ENCODE data around the gene CFAP92. TPM values are rescaled to one million over a fixed set of nuclear protein-coding genes. Genes with fewer than 3 reads are reported as not detected.

Gene CFAP92
- total RNA-seq, 1 experiment from 2014 or later: 1.2 TPM

- DNase-seq (ENCODE audit: low read depth): no peak
- in situ Hi-C loops (cut with HindIII; ENCODE audit: low pct_unique_long_range_greater_than_20kb, low sequenced_read_pairs): no loop called here
These were observed 130.3 kb downstream of the CFAP92 start for GRCh38 chr3:128863560-128863959.

- in situ Hi-C loops (cut with HindIII; ENCODE audit: low pct_unique_long_range_greater_than_20kb, low sequenced_read_pairs): no loop called here
- DNase-seq (ENCODE audit: low read depth): no peak
These were observed 132.4 kb downstream of the CFAP92 start for GRCh38 chr3:128861491-128861890.

Other genes with a start within 250 kb of the CFAP92 start
- gene ACAD9, start 114.5 kb downstream of the CFAP92 start, total RNA-seq (2014; rRNA removed; shearing (Covaris generic); ENCODE audit: low replicate concordance): 27.6 and 34.2 TPM in 2 replicates
- not detected in 2 replicates for gene EFCC1, start 7.2 kb upstream of the CFAP92 start, total RNA-seq (2014; rRNA removed; shearing (Covaris generic); ENCODE audit: low replicate concordance)
- not detected in 2 replicates for gene GP9, start 66.7 kb upstream of the CFAP92 start, total RNA-seq (2014; rRNA removed; shearing (Covaris generic); ENCODE audit: low replicate concordance)
- gene RAB43, start 127.7 kb upstream of the CFAP92 start, total RNA-seq (2014; rRNA removed; shearing (Covaris generic); ENCODE audit: low replicate concordance): 9.8 and 18.3 TPM in 2 replicates
- gene ISY1, start 167.0 kb upstream of the CFAP92 start, total RNA-seq (2014; rRNA removed; shearing (Covaris generic); ENCODE audit: low replicate concordance): 31.5 and 42.0 TPM in 2 replicates
- gene CNBP, start 189.8 kb upstream of the CFAP92 start, total RNA-seq (2014; rRNA removed; shearing (Covaris generic); ENCODE audit: low replicate concordance): 283 and 312 TPM in 2 replicates

Data from Caki2 (cell line).